Eye (tissue), 1 donor: ENCODE data around the gene NUAK1.

Experiments
- DNase-seq: peaks from one replicate; pipeline ENCODE4 v3.0.0-alpha.2; 2015

NUAK1 gene

DNA sequence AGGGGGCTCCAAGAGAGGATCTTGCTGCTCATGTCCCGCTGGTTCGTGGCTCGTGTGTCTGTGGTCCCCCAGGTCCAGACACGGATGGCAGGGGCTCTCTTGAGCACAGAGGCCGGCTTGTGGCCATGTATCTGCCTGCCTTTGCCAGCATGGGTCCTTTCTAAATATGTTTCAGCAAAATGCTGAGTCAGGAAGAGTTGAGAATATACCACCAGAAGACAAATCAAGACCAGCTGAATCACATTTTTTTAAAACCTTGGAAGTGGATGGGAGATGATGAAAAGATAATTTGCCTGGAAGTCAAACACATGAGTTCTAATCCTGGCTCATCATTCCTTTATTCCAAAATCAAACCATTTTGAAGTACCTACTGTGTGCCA, 58.0 kb downstream of the NUAK1 start:
- peak; percentile 27 for DNase-seq

GRCh38 chr12:106080041-106080790, 58.5 kb downstream of the NUAK1 start:
- peak; percentile 74 for DNase-seq

- no peak for DNase-seq
These were observed 59.5 kb downstream of the NUAK1 start for GRCh38 chr12:106079148-106079738.

DNA sequence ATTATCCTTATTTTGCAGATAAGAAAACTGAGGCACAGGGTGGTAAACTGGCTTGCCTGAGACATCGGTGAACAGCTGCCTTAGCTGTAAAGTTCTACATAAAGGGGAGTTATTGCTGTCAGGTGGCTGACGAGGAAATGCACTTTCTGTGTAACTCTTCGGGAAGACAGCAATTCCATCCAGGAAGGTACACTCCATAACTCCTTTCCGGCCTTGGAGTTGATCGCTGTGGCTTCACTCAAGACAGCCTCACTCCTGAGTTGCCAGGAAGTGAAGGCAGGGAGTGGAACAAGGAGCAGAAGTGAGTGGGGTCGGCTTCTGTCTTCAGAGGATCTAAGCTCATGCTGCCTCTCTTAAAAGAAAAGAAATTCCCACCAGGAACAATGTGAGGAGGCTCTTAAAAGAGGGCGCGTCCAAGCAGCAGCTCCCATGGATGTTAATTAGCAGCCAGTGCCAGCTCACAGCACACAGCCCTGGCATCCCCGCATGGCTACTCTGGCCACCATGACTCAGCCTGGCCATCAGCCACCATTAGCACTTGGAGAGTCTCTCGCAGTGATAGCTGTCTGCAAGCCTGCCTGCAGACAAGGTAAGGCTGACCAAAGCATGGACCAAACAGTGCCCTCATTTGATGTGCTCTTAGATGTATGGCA, 60.3 kb downstream of the NUAK1 start:
- no peak for DNase-seq

DNA sequence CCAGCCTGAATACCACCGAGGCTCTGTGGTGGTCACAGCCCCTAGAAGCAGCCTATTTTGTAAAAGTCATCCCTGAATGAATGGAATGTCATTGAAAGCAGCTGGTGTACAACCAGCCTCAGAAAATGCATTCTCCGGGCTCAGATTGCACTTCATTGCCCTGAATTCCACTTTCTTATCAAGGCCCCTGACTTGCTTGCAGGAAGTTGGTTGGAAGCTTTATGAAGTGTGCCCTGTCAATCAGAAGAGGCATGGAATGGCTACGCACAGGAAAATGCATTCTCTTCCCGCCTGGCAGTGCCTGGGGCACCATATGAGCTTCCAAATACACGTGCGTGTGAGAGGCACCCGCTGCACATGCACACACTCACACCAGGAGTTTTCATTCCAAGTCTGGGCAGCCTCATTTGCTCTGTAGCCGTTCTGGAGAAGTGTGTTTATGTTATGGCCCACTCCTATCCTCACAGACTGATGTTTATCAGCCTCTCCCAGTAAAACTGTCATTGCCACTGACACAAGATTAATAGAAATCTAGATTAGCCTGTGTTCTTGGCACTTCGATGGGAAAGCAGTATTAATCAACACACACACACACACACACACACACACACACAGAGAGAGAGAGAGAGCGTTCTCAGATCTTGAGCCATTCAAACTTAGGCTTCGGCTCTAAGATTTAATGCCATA, 63.9 kb downstream of the NUAK1 start:
- peak; percentile 47 for DNase-seq

GRCh38 chr12:106074361-106074705, 64.4 kb downstream of the NUAK1 start:
- DNase-seq = no peak

- no peak for DNase-seq
These were observed 65.6 kb downstream of the NUAK1 start for GRCh38 chr12:106073179-106073578.

DNA sequence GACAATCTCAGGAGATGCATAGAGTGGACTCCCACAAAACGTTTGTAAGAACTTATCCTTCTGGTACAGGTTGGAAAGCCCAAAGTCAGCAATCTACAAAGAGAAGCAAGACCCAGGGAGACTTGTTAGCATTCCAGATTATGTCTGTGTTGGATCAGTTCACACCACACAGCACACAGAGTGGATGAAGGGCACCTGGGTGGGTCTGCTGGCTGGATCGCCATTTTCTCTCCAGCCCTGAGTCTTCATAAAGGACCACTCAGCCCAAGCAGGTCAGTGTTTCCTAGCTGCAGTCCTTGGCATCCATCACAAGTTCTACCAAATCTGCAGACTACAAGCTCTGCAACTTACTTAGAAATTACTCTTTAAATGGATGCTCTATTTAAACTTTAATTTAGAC, 66.0 kb downstream of the NUAK1 start:
- DNase-seq = no peak

DNA sequence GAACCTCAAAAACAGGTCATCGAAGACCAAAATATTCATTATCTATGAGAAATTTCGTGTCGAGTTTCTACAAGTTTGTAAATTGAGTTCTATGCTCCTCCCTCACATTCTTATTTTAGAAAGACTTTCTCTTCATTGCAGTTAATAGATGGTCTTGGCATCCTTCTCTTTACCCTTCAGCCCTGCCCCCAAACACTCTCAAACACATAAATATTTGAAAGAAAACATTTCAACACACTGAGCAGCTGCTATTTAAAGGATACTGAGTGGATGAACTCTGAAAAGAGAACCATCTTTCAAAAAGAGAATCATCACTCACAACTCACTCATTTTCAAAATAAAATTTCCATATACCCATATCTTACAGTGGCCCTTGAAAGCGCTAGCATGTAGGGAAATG, 67.1 kb downstream of the NUAK1 start:
- no peak for DNase-seq

- no peak for DNase-seq
These were observed 68.1 kb downstream of the NUAK1 start for GRCh38 chr12:106070611-106071010.

GRCh38 chr12:106070147-106070546, 68.6 kb downstream of the NUAK1 start:
- no peak for DNase-seq

- DNase-seq = no peak
These were observed 70.5 kb downstream of the NUAK1 start for GRCh38 chr12:106068296-106068695.

DNA sequence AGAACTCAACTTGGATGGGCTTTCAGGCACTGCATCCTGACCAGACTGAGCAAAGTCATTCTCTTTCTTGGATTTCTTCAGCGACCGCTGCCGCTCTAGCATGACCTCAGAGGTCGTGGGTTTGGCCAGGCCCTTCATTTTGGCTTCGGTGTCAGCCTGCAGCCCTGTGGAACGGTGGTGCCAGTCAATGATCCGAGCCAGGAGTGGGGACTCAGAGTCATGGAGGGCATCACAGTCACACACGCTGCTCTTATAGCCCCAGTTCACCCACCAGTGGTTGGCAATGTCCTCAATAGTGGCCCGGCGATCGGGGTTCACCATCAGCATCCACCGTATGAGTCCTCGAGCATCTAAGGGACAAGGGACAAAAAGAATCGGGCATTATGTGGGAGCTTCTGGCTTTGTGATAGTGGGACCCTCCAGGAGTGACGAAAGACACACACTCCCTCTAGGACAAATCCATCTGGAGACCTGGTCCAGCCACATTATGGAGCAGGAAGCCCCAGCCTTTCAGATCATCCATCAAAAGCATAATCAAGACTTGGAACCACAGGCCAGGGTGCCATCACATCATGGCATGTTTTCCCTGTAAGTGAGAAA, 71.0 kb downstream of the NUAK1 start:
- DNase-seq = no peak

DNA sequence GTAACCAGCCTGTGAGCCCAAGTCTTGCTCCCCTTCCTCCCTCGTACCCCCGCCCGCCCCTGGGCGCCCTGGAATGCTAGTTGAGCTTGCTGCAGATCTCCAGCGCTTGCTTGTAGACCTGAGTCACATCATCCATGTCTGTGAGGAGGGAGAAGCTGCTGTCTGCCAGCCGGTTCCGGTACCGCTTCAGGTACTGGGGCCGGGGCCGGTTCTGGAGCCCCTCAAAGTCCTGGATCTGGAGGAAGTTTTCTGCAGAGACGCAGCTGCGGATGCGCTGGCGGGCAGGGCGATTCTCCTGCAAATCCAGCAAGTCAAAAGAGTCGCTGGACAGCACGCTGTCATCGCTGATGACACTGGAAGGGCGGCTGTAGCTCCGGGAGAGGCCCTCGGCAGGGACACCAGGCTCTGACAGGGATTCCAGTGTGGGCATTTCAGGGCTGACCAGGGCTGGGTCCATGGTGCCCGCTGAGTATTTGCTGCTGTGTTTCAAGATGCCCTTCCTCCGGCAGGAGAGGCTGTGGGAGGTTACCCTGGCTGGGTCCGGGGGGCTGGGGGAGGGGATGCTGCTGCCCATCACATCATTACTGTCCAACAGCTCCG, 71.9 kb downstream of the NUAK1 start:
- DNase-seq = no peak

DNA sequence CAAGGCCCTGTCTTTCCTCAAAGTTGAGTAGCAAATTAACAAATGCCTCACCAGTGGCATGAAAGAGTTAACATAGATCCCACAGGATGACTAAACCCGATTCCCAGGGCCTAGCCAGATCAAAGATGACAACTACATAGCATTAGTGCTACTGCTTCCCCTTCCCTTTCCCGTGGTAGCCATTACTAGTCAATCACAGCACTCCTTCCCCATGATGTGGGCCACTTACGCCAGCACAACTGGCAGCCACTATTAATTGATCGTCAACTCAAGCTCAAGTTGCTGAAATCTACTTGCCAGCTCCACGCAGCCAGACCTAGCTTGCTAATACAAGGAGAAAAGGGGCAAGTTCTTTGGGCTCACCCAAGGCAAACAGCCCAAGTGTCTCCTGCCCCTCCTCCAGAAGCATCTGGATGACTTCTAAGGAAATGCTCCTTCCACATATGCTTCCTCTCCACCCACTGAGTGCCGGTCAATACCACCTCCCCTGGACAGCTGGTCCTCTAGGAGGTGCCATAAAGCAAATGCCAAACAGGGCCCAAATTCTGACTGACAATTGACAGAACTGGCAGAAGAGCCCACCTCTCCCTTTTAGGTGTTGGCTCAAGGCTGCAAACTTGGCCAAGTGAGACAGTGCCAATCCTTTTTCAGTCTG, 72.6 kb downstream of the NUAK1 start:
- no peak for DNase-seq

DNA sequence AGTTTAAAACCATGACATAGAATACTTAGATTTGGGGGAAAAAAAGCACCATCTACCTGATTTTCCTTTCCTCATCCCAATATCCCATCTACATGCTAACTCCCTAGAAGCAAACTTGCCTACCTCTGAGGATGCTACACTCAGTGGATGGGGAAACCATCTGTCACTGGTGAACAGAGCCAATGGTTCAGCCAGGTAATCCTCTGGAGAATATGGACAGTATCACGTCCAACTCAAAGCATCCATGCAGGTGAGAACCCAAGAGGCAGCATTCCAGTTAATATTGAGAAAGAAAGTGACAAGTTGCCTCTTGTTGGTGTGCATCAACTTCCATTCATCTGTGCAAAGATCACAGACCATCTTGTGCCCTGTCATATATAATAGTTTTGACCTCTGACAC, 73.2 kb downstream of the NUAK1 start:
- DNase-seq = no peak

- DNase-seq = no peak
These were observed 74.1 kb downstream of the NUAK1 start for GRCh38 chr12:106064721-106065021.

DNA sequence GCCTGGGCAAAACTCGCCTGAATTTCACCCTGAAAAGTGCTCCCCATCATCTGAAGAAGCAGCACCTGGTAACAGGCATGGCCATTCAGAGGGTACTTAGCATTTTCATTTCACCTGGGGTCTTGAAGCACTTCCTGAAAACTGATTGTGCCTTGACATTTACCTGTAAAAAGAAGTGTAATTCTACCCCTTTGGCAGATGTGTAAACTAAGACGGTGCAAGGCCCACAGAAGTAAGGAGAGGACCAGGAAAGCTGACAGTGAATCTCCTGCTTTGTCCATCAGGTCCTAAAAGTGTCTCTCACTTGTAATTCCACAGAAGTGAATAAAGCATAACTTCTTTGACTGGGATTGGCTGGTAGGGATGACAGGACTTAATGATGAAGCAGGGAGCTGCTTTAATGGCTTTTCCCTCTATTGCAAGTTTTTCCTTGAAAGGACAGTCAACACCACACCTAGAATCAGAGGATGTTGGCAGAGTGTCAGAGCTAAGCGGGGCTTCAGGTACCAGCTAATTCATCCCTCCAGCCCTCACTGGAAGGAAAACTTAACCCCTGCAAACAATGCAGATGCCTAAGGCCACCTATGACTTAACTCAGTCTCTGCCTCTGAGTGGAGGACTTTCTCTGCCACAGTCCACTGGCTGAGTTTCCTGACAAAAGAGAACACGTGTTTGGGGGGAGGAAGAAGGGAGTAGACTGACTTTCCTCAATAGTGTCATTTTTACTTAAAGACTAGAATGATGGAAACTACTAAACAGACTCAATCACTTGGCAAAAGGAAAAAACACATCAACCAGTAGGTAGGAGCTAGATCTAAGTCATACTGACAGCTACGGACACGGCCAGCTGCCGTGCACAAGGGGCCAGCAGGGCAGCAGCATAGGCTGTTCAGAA, 74.7 kb downstream of the NUAK1 start:
- peak; percentile 62 for DNase-seq

DNA sequence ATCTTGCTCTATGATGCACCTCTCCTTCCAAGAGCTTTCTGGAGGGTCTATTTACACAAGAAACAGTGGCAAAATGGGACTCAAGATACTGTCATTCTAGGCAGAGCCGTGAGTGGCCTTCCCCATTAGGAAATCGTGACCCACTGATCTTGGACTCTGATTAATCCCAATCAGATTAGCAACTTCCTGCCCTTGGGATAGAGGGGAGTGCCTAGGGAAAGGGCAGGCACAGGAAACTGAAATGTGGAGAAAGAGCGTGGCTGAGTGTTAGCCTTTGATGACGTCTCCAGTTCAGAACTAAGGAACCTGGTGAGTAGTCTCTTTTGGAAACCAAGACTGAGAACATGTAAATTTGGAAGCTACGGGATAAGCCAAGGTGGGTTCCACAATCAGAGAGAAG, 76.1 kb downstream of the NUAK1 start:
- no peak for DNase-seq

DNA sequence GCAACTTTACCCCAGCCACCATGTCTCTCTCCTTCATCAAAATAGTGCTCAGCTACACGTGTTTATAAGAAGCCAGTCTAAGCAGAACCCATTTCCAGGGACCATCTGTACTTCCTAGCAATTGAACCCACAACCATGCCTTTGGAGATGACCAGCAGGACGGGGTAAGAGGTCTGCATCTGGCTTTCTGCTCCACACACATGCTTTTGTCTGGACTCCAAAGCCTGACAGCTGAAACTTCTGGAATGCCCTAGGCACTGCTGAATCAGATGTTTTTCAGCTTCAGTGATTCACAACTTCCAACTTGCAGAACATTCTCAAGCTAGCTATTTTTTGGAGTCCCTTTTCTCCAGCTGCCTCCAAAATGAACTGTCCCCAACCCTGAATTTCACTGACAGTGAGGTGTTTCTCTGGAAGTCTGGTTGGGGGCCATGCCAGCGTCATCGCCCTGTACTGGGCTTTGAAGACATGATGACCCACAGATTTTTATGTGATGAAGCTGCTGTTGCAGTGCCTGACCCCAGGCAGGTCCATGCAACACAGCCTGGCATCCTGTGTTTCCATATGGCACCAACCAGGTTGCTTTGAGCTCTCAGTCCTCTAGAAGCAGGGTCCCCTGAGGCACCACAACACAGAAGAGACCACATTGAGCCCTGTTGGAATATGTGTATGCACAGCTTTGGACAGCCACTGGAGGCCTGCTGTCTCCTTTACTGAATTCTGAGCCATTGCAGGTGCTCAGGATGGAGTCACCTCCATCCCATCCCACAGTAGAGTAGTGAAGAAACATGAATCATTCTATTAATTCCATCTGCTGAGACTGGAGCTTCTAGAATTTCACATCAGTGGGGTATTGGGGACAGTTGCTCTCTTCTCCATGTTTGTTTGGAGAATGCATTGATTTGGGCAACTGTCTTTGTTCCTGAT, 80.2 kb downstream of the NUAK1 start:
- peak; percentile 20 for DNase-seq
